ENCODE data around the gene NTSR1.

- TF ChIP-seq CTCF (IDR thresholded peaks at IDR 0.05) (no peak), POLR2A (IDR thresholded peaks at IDR 0.05) (no peak), POLR2AphosphoS5 (IDR thresholded peaks at IDR 0.05) (no peak), EP300 (IDR thresholded peaks at IDR 0.05) (no peak)
Measured at GRCh38 chr20:62695448-62696414, 12.9 kb upstream of the NTSR1 start.

All from sigmoid colon (tissue), 4 donors.